HPDE6-E6E7 (cell line): ENCODE results near the gene BCAS3.

Experiments used
- DNase-seq: peaks from one replicate; pipeline ENCODE4 v3.0.0; 2011; ENCODE audit warnings: missing footprints; ENCODE audit errors: extremely low spot score

The BCAS3 gene

GRCh38 chr17:61316633-61317032, 639.0 kb downstream of the BCAS3 start:
- no peak for DNase-seq

- DNase-seq: no peak
These were observed 640.1 kb downstream of the BCAS3 start for GRCh38 chr17:61317779-61318178.

GRCh38 chr17:61318684-61319098, 641.0 kb downstream of the BCAS3 start:
- no peak for DNase-seq

GRCh38 chr17:61321344-61321743, 643.7 kb downstream of the BCAS3 start:
- no peak for DNase-seq

GRCh38 chr17:61322325-61323002, 644.8 kb downstream of the BCAS3 start:
- DNase-seq: no peak

GRCh38 chr17:61323003-61323908, 645.6 kb downstream of the BCAS3 start:
- DNase-seq: no peak

GRCh38 chr17:61323909-61324868, 646.5 kb downstream of the BCAS3 start:
- no peak for DNase-seq

GRCh38 chr17:61324950-61325349, 647.3 kb downstream of the BCAS3 start:
- no peak for DNase-seq

- no peak for DNase-seq
These were observed 647.9 kb downstream of the BCAS3 start for GRCh38 chr17:61325382-61326073.

- no peak for DNase-seq
These were observed 648.7 kb downstream of the BCAS3 start for GRCh38 chr17:61326330-61326729.

GRCh38 chr17:61328351-61328750, 650.7 kb downstream of the BCAS3 start:
- DNase-seq: no peak

- DNase-seq: no peak
These were observed 652.8 kb downstream of the BCAS3 start for GRCh38 chr17:61330174-61331150.

- DNase-seq: no peak
These were observed 653.5 kb downstream of the BCAS3 start for GRCh38 chr17:61331178-61331577.

GRCh38 chr17:61331886-61332285, 654.2 kb downstream of the BCAS3 start:
- no peak for DNase-seq

- no peak for DNase-seq
These were observed 655.5 kb downstream of the BCAS3 start for GRCh38 chr17:61333136-61333535.

GRCh38 chr17:61334673-61335072, 657.0 kb downstream of the BCAS3 start:
- no peak for DNase-seq

GRCh38 chr17:61335105-61335844, 657.6 kb downstream of the BCAS3 start:
- DNase-seq: no peak

- no peak for DNase-seq
These were observed 658.4 kb downstream of the BCAS3 start for GRCh38 chr17:61335845-61336655.
